Measurements from ENCODE around the gene LRRC8B. TPM values are rescaled to one million over a fixed set of nuclear protein-coding genes. Genes with fewer than 3 reads are reported as not detected.

The LRRC8B gene
- total and polyA plus RNA-seq, 2 of the 13 experiments (the other 11 are each of a cell fraction or from before 2014, with no cell fraction given): 4.9 to 7.6 TPM

- no peak overlapping the region for H2AFZ ChIP-seq (ENCODE audit: low read length)
- no peak for FAIRE-seq
- intact Hi-C loops (cut with micrococcal nuclease; ENCODE audit: unreplicated experiment): no loop called here
Observed at GRCh38 chr1:89637496-89637895, 112.9 kb downstream of the LRRC8B start.

More at GRCh38 chr1:89637496-89637895, 112.9 kb downstream of the LRRC8B start:
- DNase-seq (ENCODE audit: low spot score) (no peak), ATAC-seq (no peak)
- in situ Hi-C loops (cut with HindIII; ENCODE audit: extremely low pct_ligation_motif_present, low pct_unique_long_range_greater_than_20kb): loop anchor here (5.0 kb wide), 1 partner anchor 125 kb away; no protein-coding TSS in a partner anchor
- Histone ChIP-seq H3K4me3 (replicated peaks in 1 of 3; ENCODE audit: insufficient read depth in 1 of 3, low read depth in 2 of 3, low read length in 3 of 3) (no peak overlapping the region), H3K79me2 (ENCODE audit: insufficient read depth, low read length) (no peaks in the 10 kb centered on the region), H3K27ac (ENCODE audit: extremely low read length, insufficient read depth, low read length) (no peak overlapping the region), H3K9me3 (ENCODE audit: low read length) (no peaks in the 10 kb centered on the region), H3K27me3 (ENCODE audit: control insufficient read depth in 1 of 2, insufficient read depth in 2 of 2, low read length in 2 of 2) (peaks cover 0 to 27% of the 10 kb centered on the region in 2 experiments; a peak in 4 of 5 replicates), H4K20me1 (ENCODE audit: insufficient read depth, low read length) (no peaks in the 10 kb centered on the region), H3K9ac (ENCODE audit: insufficient read depth, low read depth, low read length) (no peak overlapping the region), H3K4me2 (ENCODE audit: low read depth, low read length) (no peak overlapping the region), H3K36me3 (replicated peaks in 1 of 2; ENCODE audit: control insufficient read depth in 1 of 2, insufficient read depth in 2 of 2, low read length in 2 of 2) (no peaks in the 10 kb centered on the region), H3K4me1 (ENCODE audit: insufficient read depth, low read length) (peaks cover 12% of the 10 kb centered on the region)
- no TSS peak for BruUV-seq (replicated peaks)
- ChIA-PET POLR2A (no interaction called here), CTCF (ENCODE audit: low intra/inter-chr PET ratio, low total read pairs) (no interaction called here)
- TF ChIP-seq FIP1L1 (IDR thresholded peaks at IDR 0.05; ENCODE audit: borderline replicate concordance, insufficient read depth, low read depth, low read length) (no peak), SP1 (IDR thresholded peaks at IDR 0.05) (no peak), SP1 (CRISPR knock-in tag; IDR thresholded peaks at IDR 0.05) (no peak), GZF1 (CRISPR knock-in tag; IDR thresholded peaks at IDR 0.05) (no peak), FOXP4 (CRISPR knock-in tag; IDR thresholded peaks at IDR 0.05) (no peak), TFDP1 (CRISPR knock-in tag; IDR thresholded peaks at IDR 0.05; ENCODE audit: borderline replicate concordance) (no peak), ZSCAN5A (CRISPR knock-in tag; IDR thresholded peaks at IDR 0.05; ENCODE audit: borderline replicate concordance) (no peak), ZNF12 (CRISPR knock-in tag; IDR thresholded peaks at IDR 0.05) (no peak), CENPBD1 (CRISPR knock-in tag; IDR thresholded peaks at IDR 0.05; ENCODE audit: borderline replicate concordance, low read depth) (no peak)
